Left hindlimb (tissue), 1 donor: ENCODE measurements around the gene TUFT1.

Experiments used
- DNase-seq: peaks from one replicate; pipeline ENCODE4 v3.0.0-alpha.2; 2018

TUFT1 gene

DNA sequence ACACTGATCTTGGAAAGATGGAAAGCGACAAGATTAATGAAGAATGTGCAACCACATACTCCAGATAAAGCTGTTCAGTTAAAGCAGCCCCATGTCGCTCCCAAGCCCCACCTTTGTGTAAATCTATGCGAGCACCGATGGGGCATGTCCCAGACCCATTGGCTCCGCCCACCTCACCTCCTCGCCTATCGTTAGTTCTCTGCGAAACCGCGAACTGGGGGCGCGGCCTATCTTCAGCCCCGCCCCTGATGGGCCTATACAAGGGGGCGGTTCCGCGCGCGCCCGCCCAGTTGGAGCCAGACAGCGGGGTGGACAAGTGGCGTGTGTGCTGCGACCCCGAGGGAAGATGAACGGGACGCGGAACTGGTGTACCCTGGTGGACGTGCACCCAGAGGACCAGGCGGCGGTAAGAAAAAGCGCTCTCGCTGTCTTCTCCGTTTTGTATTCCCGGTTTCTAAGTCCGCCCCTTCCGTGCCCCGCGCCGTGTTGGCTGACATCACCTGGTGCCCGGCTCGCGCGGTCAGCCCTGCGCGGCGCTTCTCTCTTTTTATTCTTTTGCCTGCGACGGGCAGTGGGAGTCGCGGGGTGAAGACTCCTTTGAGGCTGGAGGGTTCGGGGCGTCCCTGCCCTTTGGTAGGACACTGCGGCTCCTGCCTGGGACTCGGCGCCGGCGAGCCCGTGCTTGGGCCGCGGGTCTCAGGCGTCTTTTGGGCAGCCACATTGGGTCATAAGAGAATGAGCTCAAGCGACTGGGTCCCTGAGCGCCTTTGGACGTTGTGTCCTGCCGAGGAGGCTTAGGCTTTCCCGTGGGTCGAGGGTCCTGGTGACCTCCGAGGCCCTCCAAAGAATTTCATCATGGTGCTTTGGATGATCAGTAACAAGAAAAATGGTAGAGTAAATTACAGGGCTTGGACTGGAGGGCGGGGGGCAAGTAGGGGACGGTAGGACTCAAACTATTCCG lies at the start of gene TUFT1:
Gene TUFT1, plus strand, starts transcription at position 289 of the 961 bp plus-strand sequence. Its CDS starts 58 bp downstream, at position 347.
- peak; percentile 91 for DNase-seq

GRCh38 chr1:151491641-151492040 lies 48.5 kb upstream of the TUFT1 start:
- no peak for DNase-seq

GRCh38 chr1:151492120-151492519 lies 48.0 kb upstream of the TUFT1 start:
- no peak for DNase-seq

GRCh38 chr1:151493042-151493441 lies 47.1 kb upstream of the TUFT1 start:
- DNase-seq, result no peak

DNA sequence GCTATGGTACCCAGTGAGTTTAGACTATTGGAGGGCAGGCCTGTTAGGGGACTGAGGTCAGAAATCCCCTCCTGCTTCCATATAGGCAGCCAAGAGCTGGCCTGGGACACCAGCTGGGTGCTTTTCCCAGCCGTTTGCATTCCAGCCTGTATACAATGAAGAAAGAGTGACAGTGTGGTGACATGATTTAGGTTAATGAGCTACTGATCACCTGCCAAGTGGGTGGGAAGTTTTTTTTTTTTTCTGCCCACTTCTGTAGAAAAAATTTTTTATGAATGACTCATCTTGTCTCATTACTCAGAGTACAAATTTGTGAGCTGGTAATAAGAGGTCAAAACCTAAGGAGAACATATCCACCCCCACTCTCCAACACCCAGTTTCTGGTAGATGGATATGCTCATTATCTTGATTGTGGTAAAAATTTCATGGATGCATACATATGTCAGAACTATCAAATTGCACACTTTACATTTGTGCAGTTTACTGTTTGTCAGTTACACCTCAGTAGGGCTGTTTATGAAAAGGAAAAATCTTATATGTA lies 45.3 kb upstream of the TUFT1 start:
- no peak for DNase-seq

- DNase-seq, result no peak
These were observed 44.8 kb upstream of the TUFT1 start for GRCh38 chr1:151495316-151495715.

GRCh38 chr1:151499365-151499764 lies 40.7 kb upstream of the TUFT1 start:
- DNase-seq, result no peak

- DNase-seq, result no peak
These were observed 40.2 kb upstream of the TUFT1 start for GRCh38 chr1:151499930-151500329.

DNA sequence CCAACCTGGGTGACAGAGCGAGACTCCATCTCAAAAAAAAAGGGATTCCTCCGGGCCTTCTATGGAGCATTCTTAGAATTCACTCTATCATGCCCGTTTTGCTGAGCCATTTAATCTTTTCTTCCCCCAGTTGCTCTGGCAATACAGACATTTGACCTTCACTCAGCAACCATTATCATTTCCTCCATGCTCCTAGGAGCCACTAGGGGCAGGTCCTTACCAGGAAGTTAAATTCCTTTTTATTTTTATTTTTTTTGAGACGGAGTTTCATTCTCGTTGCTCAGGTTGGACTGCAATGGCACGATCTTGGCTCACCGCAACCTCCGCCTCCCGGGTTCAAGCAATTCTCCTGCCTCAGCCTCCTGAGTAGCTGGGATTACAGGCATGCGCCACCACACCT lies 38.6 kb upstream of the TUFT1 start:
- no peak for DNase-seq

- DNase-seq, result no peak
These were observed 37.9 kb upstream of the TUFT1 start for GRCh38 chr1:151502035-151502700.

- DNase-seq, result no peak
These were observed 37.0 kb upstream of the TUFT1 start for GRCh38 chr1:151502859-151503780.

- DNase-seq, result no peak
These were observed 35.9 kb upstream of the TUFT1 start for GRCh38 chr1:151504252-151504651.

DNA sequence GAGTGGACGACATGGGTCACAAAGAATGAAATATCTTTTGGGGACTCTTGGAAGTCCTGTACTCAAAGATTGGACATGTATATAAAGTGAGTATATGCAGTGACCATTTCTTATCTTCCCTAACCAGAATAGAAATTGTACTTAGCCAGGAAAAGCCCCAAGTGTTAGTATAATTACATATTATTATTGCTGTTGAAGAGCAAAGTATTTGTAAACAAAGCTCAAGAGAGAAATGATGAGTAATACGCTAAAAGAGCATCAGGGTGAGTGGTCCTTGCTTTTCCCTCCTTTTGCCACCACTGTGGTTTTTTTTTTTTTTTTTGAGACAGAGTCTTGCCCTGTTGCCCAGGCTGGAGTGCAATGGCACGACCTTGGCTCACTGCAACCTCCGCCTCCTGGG lies 35.4 kb upstream of the TUFT1 start:
- DNase-seq, result no peak

- no peak for DNase-seq
These were observed 31.3 kb upstream of the TUFT1 start for GRCh38 chr1:151508833-151509232.

DNA sequence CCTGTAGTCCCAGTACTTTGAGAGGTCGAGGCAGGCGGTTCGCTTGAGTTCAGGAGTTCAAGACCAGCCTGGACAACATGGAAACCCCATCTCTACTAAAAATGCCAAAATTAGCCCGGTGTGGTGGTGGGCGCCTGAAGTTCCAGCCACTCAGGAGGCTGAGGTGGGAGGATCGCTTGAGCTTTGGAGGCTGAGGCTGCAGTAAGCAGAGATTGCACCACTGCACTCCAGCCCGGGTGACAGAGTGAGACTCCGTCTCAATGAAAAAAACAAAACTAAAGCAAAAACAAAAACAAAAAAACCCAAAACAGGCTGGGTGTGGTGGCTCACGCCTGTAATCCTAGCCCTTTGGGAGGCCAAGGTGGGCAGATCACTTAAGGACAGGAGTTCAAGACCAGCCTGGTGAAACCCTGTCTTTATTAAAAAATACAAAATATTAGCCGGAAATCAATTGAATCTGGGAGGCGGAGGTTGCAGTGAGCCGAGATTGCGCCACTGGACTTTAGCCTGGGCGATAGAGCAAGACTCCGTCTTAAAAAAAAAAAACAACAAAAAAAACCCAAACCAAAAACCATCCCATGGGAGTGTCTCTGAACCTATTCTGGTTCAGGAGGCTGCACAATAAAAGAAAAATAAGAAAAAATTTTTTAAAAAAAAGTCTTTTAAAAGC lies 30.6 kb upstream of the TUFT1 start:
- no peak for DNase-seq

- DNase-seq, result no peak
These were observed 30.1 kb upstream of the TUFT1 start for GRCh38 chr1:151510020-151510405.

GRCh38 chr1:151510614-151510956 lies 29.5 kb upstream of the TUFT1 start:
- no peak for DNase-seq

- DNase-seq, result peak; percentile 92
These were observed 29.0 kb upstream of the TUFT1 start, which contains the start of gene CGN for GRCh38 chr1:151510957-151511635. CGN (plus strand) TSS chr1:151511387; CDS start chr1:151518520, 7,133 bp downstream.

DNA sequence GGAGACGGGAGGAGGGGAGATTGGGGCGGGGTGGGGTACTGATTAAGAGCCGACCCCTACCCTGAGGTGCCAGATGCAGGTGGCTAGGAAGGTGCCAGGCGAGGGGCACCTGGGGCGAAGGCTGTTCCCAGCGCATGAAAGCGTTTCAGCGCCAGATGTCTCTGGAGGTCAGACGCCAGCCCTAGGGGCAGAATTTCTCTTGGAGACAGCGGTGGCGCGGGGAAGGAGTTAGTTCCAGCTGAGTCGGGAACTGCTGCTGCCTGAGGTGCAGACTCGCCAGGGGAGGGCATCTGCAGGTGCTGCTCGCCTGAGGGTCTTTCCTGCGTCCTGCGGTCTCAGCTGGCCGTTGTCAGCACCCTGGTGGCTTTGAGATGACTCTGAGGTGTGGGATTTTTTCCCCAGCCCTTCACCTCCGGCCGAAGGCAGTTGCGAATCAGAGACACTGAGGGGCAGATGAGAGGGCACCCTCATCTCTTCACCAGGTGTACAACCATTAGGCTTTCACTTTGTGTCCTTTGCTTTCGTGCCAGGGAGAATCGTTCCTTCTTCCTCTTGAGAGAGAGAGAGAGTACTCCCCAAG lies 28.4 kb upstream of the TUFT1 start:
- no peak for DNase-seq

DNA sequence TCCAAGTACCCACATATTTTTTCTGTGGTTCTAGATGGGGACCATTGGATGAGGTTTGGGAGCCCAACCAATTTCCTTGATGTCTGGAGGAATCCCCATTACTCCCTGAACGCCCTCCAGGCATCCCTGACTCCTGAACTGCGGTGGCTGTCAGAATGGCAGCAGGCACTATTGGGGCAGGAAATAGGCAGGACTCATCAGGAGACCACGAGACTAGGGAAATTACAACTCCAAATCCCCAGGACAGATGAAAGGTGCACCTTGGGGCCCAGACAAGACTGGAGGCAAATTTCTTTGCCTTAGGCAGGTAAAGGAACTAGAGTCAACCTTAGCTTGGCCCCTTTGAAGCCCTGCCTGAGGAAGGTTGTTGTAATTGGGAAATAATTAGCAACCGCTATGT lies 27.8 kb upstream of the TUFT1 start:
- no peak for DNase-seq
